HFF-Myc (cell line): Measurements from ENCODE around the gene ARHGEF10L.

Source experiments
- DNase-seq: peaks from one replicate; pipeline ENCODE4 v3.0.0-alpha.2; 2011; ENCODE audit warnings: low read depth; ENCODE audit errors: extremely low read depth
- H3K4me3 ChIP-seq: replicated peaks from 2 replicates; pipeline ENCODE4 v1.5.1; 2011; ENCODE audit warnings: low read depth, mild to moderate bottlenecking, control low read depth, low read length
- CTCF ChIP-seq: IDR thresholded peaks from 2 replicates; pipeline ENCODE4 v1.5.1; 2012; ENCODE audit warnings: mild to moderate bottlenecking, low read depth, low read length, control low read depth; ENCODE audit errors: missing control alignments

ARHGEF10L gene

GRCh38 chr1:17629460-17629859 is 90.0 kb downstream of the ARHGEF10L start:
- DNase-seq = no peak
- H3K4me3 ChIP-seq = no peak overlapping the region
- TF ChIP-seq CTCF = peak; percentile 40

DNA sequence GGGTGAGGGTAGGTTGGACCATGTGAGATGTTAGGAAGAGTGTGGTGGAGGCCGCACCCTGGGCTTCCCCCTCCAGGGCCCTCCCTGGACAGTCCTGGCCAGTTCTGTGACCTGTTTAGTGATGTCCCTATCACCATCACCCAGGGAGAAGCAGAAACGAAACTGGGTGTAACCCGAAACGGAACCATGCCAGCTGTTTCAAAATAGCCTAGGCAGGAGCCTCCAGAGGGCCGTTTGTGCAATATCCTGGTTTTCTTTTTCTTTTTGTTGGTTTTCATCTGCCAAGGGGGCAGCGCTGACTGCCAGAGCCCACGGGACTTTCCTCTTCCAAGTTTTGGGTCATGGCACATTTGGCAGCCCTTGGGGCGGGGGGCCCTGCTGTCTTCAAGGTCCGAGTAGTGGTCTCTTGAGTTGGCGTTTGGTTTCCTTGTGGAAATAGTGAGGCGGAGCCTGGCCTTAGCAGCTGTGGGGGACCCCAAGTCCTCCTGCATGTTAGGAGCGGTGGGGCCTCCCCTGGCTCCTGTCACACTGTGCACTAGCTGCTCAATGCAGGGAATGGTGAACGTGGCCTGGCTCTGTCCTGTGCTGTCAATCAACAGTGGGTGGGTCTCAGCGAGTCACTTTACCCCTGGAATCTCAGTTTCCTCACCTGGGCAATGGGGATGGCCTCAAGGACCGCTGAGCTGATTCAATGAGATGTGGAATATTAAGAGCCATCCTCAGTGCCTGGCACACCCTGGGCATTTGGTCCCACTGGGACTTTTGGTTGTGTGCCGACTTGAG is 90.7 kb downstream of the ARHGEF10L start:
- DNase-seq = no peak
- TF ChIP-seq CTCF = no peak
- H3K4me3 ChIP-seq = no peak overlapping the region

- H3K4me3 ChIP-seq = no peak overlapping the region
- TF ChIP-seq CTCF = no peak
- DNase-seq = no peak
Measured at GRCh38 chr1:17630986-17631385, 91.5 kb downstream of the ARHGEF10L start.

DNA sequence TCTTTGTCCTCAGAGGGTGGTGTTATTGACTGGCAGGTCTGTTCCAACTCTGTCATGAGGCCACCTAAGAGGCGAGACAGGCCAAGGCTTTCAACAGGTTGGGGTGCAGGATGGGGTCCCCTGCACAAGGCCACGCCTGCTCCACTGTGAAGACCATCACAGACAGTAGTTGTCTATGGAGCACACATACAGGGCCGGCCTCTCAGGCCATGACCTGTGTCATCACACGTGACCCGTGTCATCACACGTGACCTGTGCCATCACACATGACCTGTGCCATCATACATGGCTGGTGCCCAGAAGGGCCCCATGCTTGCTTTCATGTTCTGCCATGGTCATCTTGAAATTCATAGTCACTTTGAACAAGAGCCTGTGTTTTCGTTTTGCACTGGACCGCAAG is 91.9 kb downstream of the ARHGEF10L start:
- TF ChIP-seq CTCF = no peak
- DNase-seq = no peak
- H3K4me3 ChIP-seq = no peak overlapping the region

DNA sequence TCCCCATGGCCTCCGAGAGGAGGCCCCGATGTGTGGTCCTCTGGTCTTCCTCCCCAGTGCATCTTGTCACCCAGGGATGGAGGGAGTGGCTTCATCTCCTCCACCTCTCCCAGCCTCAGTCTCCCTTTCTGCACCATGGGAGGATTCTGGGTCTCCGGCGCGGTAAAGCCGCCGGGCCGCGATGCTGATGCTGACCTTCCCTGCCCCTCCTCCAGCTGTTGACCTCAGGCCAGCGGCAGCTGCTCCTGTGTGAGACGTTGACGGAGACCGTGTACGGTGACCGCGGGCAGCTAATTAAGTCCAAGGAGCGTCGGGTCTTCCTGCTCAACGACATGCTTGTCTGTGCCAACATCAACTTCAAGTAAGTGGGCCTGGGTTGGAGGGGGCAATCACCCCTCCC is 92.6 kb downstream of the ARHGEF10L start:
- no peak for TF ChIP-seq CTCF
- DNase-seq = no peak
- H3K4me3 ChIP-seq = no peak overlapping the region

- no peak for TF ChIP-seq CTCF
- DNase-seq = no peak
- no peak overlapping the region for H3K4me3 ChIP-seq
Measured at GRCh38 chr1:17632541-17633184, 93.2 kb downstream of the ARHGEF10L start.
